Ovary (tissue), 3 donors: Measurements from ENCODE around the gene MICU2.

Source experiments
- POLR2A ChIP-seq: fragments of 450-650 bp; IDR thresholded peaks from one replicate; pipeline ENCODE4 v1.6.1; 2017; ENCODE audit warnings: antibody characterized with exemption, mild to moderate bottlenecking, moderate library complexity
- TF ChIP-seq, protein P1 (sequence below), 3 donors: fragments of 450-650 bp in 2 of 3; fragments of 200-600 bp in 1 of 3; IDR thresholded peaks; one replicate each; pipeline versions ENCODE4 v1.5.1 to v1.8.0; 2016 to 2022; ENCODE audit warnings: antibody characterized with exemption in 3 of 3, mild to moderate bottlenecking in 1 of 3
- donor health status: DM: no; HTN: no; CAD: no.

DNA sequence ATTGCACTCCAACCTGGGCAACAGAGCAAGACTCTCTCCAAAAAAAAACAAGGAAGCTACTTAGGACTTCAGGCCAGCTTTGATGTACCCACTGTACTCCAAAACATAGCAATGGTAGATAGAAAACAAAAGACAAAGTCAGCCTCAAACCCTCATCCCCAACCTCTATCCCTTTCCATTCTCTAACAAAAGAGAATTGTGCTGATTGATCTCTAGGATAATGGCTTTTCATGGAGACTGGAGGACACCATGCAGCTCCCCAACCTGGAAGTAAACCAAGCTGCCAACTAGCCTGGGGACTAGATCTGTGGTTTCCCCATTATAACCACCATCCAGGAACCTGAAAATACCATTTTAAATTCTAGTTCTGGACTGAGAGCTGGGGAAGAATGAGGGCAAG lies 140.5 kb downstream of the MICU2 start:
- TF ChIP-seq, protein P1, sequence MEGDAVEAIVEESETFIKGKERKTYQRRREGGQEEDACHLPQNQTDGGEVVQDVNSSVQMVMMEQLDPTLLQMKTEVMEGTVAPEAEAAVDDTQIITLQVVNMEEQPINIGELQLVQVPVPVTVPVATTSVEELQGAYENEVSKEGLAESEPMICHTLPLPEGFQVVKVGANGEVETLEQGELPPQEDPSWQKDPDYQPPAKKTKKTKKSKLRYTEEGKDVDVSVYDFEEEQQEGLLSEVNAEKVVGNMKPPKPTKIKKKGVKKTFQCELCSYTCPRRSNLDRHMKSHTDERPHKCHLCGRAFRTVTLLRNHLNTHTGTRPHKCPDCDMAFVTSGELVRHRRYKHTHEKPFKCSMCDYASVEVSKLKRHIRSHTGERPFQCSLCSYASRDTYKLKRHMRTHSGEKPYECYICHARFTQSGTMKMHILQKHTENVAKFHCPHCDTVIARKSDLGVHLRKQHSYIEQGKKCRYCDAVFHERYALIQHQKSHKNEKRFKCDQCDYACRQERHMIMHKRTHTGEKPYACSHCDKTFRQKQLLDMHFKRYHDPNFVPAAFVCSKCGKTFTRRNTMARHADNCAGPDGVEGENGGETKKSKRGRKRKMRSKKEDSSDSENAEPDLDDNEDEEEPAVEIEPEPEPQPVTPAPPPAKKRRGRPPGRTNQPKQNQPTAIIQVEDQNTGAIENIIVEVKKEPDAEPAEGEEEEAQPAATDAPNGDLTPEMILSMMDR (IDR thresholded peaks at IDR 0.05) = no peak
- TF ChIP-seq POLR2A = no peak
